HG03066 (cell line): ENCODE measurements around the gene PLAAT5.
"Not testable (repeated sequence)": the region's sequence is repeated elsewhere in the genome, so short reads cannot be mapped to it uniquely, and the experiment has no call there.

Source experiments
- ATAC-seq: cut with Tn5 transposase; IDR thresholded peaks from one replicate; pipeline ENCODE4 v1.9.1; 2021; ENCODE audit warnings: low read depth; ENCODE audit not compliant: unreplicated experiment

Gene PLAAT5

GRCh38 chr11:63490551-63491239 lies at the start of gene PLAAT5:
Gene PLAAT5, minus strand, starts transcription at chr11:63491167. Its CDS starts 133 bp downstream, at chr11:63491034.
- ATAC-seq: no peak

- ATAC-seq: no peak
Observed at GRCh38 chr11:63537293-63538101, 46.5 kb upstream of the PLAAT5 start.

GRCh38 chr11:63536669-63537292 lies 45.8 kb upstream of the PLAAT5 start, which contains the start of gene PLAAT4:
Gene PLAAT4, plus strand, starts transcription at chr11:63536808. Its CDS starts 61 bp downstream, at chr11:63536869.
- no peak for ATAC-seq

- ATAC-seq: no peak
Observed at GRCh38 chr11:63535734-63536133, 44.8 kb upstream of the PLAAT5 start.

GRCh38 chr11:63534895-63535461 lies 44.0 kb upstream of the PLAAT5 start:
- no peak for ATAC-seq

- no peak for ATAC-seq
Observed at GRCh38 chr11:63534076-63534475, 43.1 kb upstream of the PLAAT5 start.

- ATAC-seq: no peak
Observed at GRCh38 chr11:63532799-63533475, 42.0 kb upstream of the PLAAT5 start.

- no peak for ATAC-seq
Observed at GRCh38 chr11:63532117-63532516, 41.1 kb upstream of the PLAAT5 start.

GRCh38 chr11:63531074-63531792 lies 40.3 kb upstream of the PLAAT5 start:
- ATAC-seq: not testable (repeated sequence)

- ATAC-seq: no peak
Observed at GRCh38 chr11:63530021-63530420, 39.1 kb upstream of the PLAAT5 start.

GRCh38 chr11:63529373-63529772 lies 38.4 kb upstream of the PLAAT5 start:
- ATAC-seq: not testable (repeated sequence)

- ATAC-seq: not testable (repeated sequence)
Observed at GRCh38 chr11:63528729-63529278, 37.8 kb upstream of the PLAAT5 start.

GRCh38 chr11:63528156-63528555 lies 37.2 kb upstream of the PLAAT5 start:
- not testable (repeated sequence) for ATAC-seq

- no peak for ATAC-seq
Observed at GRCh38 chr11:63527667-63528066, 36.7 kb upstream of the PLAAT5 start.

- ATAC-seq: no peak
Observed at GRCh38 chr11:63523151-63523550, 32.2 kb upstream of the PLAAT5 start.

- ATAC-seq: no peak
Observed at GRCh38 chr11:63521896-63522295, 30.9 kb upstream of the PLAAT5 start.

GRCh38 chr11:63520606-63521170 lies 29.7 kb upstream of the PLAAT5 start:
- no peak for ATAC-seq

GRCh38 chr11:63518548-63518947 lies 27.6 kb upstream of the PLAAT5 start:
- ATAC-seq: no peak

GRCh38 chr11:63517156-63517555 lies 26.2 kb upstream of the PLAAT5 start:
- no peak for ATAC-seq
